ENCODE measurements around the gene CDC25A.
"Not testable (repeated sequence)": the region's sequence is repeated elsewhere in the genome, so short reads cannot be mapped to it uniquely, and the experiment has no call there.

The CDC25A gene

DNA sequence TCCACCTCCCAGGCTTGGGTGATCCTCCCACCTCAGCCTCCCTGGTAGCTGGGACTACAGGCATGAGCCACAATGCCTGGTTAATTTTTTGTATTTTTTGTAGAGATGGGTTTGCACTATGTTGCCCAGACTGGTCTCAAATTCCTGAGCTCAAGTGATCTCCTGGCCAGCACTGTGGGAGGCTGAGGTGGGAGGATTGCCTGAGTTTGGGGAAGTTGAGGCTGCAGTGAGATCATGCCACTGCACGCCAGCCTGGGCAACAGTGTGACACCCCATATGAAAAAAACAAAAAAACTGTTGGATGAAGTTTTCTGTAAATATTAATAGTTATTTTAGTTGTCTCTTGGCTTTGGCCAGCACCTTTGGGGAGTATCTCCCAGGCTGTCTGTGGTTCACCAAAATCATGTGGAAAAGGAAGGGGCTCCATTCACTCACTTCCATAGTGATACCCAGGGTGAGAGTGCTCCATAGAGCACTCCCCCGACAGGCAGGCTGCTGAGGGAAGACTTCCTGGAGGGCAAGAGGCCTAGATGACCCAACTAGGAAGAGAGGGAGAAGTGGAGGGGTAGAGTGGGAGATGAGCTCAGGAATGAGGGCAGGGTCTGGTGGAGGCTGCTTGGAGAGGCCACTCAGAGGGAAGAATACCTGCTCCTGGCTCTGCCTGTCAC lies 47.1 kb downstream of the CDC25A start:
- DNase-seq = no peak

DNA sequence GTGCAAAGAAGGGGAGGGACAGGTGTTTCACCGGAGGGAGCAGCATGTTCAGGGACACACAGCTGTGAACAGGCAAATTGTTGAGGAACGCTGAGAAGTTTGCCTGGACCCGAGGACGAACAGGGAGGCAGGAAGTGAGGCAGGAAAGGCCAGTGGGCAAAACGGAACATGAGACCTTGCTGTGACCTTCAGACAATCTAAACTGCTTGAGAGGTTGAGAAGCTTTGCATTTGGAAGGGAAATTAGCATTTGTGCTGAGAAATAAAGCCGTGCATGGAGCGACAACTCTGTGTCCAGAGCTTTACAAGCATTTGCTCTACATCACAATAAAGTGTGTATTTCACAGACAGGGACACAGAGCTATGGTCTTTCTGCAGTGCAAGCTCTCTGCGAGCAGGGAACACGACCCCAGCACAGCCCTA lies 47.9 kb downstream of the CDC25A start:
- DNase-seq = no peak

DNA sequence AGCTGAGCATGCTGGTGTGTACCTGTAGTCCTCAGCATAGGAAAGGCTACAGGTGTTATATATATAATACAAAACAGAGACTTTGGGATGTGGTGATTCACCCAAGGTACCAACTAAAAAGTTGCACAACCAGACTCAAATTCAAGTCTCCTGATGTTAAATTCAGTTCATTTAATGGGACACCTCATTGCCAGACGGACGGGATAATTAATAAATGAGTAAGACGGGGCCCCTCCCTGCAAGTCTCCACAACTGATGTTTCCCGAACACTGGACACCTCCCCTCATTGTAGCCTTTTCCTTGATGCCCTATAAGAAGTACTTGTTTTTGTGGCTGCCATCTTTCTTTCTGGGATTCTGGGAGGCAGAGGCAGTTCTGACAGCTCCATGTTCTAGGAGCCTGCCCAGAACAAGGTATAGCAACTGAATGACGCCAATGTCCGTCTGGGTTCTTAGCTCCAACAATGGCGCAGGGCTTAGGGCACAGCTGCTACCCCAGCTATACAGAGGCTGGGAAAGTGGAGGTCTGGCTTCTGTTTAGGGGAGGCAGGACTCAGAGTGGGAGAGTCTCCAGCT lies 50.7 kb downstream of the CDC25A start:
- DNase-seq = no peak

DNA sequence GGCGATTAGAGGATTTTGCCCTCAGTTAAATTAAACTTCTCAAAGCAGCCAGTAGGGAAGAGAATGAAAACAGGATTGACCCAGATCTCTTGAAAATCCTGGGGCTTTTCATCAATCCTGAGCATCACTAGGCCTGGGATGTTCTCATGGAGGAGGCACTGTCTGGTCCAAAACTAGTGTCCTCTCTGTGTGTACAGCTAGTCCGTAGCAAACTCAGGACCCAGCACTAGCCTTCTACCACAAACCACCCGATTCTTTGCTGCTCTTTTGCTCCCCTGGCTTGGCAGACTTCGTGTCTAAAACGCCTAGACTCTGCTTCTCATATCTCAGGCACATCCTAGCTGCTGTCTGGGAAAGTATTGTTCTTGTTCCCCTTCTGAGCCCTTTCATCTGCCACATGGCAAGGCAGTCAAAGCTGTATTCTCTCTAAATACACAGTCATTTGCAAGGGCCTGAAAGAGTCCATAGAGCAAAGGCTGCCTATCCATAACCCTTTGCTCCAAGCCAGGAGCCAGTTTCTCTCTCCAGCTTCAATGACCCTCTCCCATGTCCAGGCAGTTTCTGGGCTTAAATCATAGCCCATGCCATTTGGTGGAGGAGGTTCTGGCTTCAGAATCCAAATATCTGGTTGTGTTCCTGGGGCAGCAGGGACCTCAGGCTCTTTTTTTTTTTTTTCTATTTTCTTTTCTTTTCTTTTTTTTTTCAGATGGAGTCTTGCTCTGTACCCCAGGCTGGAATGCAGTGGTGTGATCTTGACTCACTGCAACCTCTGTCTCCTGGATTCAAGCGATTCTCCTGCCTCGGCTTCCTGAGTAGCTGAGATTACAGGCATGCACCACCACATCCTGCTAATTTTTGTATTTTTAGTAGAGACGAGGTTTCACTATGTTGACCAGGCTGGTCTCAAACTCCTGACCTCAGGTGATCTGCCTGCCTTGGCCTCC lies 52.4 kb downstream of the CDC25A start:
- peak in 3 of 14 donors; percentile 3 to 28 (median 6) for DNase-seq

DNA sequence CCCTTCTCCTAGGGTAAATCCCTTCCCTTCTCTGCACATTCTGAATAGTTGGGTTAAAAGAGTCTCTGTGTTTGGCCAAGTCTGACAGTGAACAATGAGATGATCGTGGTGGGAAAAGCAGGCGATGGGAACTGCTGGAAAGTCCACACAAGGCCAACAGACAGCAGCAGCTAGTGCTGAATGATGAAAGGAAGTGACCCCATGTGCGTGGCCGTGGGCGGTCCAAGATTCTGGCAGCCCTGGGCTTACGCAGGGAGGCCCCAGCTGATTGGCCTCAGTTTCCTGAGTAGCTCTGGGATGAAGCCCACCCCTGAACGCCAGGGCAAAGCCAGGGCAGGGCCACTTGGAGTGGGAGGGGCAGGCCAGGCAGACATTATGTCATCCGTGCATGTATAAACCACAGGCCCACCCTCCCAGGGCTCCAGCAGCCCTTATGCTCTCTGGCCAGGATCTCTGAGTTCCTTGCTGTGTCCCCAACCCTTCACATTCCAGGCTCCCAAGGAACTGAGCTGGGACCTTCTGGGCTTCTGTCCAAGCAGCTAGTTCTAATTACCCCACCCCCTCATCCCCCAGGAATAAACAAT lies 57.8 kb downstream of the CDC25A start:
- DNase-seq = peak in 10 of 14 donors; percentile 27 to 81 (median 44)

DNA sequence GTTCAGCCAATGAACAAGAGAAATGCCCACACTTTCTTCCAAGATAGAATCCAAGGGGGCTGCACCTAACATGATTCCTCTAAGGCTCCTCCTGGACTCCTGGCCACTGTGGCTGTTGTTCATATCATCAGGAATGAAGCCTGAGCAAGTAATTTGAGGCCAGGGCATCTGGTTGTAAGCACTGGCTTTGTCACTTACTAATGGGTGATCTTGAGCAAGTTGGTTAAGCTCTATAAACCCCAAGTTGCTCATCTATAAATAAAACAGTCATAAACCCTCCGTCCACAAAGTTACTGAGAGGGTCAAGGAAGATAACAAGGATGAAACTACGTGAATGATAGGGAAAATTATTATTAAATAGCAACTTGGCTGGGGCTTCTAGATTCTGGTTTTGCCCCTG lies 58.3 kb downstream of the CDC25A start:
- no peak for DNase-seq

DNA sequence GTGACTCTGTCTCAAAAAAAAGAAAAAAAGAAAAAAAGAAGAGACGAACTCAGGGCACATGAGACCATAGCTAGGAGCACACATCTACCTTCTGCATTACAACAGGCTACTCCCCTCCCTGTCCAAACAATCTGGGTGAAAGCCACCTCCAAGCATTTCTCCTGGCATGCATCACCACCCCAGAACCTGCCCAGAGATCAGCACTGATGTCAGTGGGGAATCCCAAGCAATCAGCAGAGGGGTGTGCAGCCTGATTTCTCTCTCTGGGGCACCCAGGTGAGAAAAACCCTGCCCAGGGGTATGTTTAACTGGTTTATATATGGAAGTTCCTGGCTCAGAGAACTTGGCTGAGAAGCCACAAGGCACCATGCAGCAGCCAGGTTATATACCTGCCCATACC lies 59.4 kb downstream of the CDC25A start:
- no peak for DNase-seq

DNA sequence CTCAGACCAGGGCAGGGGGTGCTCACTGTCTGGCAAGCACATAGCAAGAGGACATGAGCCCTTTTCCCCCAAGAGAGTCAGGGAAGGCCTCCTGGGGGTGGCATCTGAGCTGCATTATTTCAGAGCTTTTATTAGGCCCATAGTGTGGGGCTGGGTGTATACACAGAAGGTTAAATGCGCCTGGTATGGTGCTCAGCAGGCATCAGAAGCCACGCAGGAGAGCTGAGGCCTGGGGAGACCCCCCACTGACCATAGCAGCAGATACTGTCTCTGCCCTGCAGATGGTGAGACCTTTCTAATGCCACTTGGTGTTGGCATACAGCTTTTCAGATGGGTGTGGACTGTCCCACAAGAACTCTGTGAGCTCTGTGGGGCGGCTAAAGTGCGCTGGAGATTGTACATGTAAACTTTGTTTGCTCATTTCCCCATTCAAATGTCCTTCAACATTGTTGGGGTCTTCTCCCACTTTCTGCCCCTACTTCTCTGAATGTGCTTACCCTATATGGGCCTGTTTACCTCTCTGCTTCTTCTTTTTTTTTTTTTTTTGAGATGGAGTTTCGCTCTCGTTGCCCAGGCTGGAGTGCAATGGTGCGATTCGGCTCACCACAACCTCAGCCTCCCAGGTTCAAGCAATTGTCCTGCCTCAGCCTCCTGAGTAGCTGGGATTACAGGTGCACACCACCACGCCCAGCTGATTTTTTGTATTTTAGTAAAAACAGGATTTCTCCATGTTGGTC lies 62.2 kb downstream of the CDC25A start:
- no peak for DNase-seq

DNA sequence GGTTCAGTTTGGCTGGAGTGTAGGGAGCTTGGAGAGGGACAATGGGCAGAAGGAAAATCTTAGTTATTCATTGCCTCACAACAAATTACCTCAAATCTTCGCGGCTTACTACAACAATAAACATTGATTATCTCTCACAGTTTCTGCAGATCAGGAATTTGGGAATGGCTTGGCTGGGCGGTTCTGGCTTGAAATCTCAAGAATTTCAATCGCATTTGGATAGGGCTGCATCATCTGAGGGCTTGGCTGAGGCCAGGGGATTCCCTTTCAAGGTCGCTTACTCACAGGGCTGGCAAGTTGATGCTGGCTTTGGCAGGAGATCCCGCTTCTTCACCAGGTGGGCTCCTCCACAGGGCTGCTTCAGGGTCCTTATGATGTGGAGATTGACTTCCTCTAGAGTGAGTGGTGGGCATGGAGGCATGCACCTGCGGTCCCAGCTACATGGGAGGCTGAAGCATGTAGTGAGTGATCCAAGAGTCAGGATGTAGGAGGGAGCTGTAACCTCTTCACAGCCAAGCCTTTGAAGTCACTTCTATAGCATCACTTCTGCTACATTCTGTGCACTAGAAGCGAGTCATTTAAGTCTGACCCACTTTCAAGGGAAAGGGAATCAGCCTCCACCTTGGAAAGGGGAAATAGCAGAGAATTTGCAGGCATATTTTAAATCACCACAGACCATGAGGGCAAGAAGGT lies 63.1 kb downstream of the CDC25A start:
- DNase-seq = no peak

DNA sequence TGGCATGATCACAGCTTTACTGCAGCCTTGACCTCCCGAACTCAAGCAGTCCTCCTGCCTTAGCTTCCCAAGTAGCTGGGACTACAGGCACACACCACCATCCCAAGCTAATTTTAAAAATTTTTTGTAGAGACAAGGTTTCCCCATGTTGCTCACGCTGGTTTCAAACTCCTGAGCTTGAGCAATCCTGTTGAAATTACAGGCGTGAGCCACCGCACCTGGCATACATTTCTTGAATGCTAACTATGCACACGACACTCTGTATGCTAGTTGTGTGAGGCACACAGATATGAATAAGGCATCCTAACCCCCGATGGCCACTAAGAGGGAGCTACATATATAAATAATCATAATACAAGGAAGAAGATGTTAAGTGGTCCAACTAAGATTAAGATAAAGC lies 64.9 kb downstream of the CDC25A start:
- DNase-seq = no peak

DNA sequence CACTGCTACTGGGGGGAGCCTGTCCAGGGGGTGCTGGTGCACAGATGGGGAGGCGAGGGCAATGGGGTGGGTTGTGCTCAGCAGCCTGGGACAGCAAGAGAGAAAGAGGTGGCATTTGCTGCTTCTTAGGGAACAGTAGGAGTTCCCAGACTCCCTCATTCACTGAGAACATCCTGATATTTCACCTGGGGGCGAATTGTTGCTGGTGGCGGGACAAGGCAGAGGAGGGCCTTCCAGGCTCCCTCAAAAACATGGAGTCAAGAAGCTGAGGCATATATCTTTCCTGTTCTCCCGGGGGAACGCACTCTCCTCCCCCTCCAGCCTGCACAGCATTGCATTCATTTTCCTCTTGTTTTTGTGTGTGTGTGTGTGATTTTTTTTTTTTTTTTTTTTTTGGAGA lies 65.7 kb downstream of the CDC25A start:
- DNase-seq = no peak

DNA sequence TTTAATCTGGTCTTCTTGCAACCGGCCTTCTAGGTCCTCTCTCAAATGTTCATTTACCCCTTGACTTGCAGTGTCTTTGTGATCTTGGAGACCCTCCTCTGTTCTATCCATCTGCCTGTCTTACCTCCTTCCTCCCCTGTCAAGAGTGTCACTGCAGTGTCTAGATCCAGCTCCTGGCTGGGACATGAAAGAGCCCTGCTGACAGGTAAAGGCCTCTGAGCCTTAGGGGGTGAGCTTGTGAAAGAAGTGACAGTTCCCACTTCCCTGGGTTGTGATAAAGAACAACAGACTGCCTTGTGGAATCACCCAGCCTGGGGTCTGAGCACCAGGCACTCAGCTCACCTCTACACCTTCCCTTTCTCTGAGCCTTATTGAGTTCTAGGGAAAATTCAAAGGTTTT lies 68.0 kb downstream of the CDC25A start:
- no peak for DNase-seq

DNA sequence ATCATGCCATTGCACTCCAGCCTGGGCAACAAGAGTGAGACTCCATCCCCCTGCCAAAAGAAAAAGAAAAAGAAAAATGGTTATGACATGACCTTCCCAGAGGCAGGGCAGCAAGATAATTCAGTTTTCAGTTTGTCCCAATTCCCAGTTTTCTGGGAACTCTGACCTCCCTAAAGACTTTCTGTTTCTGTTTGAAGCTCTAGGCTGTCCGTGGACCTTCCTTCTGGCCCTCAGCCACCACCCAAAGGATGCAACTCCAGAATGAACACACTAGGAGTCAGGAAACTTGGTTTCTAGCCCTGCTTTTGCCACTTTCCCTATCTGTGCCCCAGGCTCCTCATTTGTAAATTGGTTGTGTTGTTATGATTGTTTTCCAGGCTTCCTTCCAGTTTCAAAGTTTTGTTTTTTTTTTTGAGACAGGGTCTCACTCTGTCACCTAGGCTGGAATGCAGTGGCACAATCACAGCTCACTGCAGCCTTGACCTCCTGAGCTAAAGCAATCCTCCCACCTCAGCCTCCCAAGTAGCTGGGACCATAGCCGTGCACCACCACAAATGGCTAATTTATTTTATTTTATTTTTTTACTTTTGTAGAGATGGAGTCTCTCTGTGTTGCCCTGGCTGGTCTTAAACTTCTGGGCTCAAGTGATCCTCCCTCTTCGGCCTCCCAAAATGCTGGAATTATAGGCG lies 68.6 kb downstream of the CDC25A start:
- no peak for DNase-seq

DNA sequence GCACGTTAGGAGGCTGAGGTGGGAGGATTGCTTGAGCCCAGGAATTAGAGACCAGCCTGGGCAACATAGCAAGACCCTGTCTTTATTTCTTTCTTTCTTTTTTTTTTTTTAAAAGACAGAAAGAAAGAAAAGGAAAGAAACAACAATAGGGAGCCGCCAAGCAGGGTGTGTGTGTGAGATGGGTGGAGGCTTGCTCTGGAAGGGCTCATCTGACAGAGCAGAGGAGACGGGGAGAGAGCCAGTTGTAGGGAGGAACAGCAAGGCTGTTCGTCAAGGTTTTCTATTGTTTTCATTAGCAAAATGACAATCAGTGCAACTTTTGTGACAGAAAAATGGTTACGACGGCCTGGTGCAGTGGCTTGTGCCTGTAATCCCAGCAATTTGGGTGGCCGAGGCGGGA lies 69.3 kb downstream of the CDC25A start:
- DNase-seq = no peak

DNA sequence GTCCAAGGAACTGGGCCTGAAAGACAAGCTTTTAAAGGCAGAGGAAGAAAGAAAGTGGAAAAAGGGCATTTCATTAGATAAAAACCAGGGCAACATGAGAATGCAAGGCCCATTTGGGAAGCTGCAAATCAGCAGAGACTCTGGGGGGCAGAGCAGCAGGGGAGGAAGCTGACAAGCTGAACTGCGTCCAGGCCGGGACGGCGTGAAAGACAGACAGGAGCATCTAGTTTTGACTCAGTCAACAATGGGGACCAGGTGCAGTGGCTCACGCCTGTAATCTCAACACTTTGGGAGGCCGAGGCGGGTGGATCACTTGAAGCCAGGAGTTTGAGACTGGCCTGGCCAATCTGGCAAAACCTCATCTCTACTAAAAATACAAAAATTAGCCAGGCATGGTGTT lies 69.9 kb downstream of the CDC25A start:
- no peak for DNase-seq

DNA sequence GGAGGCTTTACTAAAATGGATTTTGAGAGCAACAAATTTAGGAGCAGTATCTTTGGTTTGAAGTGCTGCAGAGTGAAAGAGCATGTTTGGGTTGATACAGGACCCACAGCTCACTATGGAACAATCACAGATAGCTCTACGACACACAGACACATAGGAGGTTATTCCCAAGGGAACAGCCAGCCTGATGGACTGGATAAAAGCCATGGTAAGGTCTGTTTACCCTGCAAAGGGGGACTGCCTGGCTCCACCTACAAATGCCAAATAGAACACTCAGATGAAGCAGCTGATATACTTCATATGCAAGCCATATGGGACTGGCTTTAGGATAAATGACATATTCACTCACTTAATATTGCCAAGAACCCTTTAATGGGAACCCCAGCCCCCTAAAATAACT lies 75.4 kb downstream of the CDC25A start:
- no peak for DNase-seq

DNA sequence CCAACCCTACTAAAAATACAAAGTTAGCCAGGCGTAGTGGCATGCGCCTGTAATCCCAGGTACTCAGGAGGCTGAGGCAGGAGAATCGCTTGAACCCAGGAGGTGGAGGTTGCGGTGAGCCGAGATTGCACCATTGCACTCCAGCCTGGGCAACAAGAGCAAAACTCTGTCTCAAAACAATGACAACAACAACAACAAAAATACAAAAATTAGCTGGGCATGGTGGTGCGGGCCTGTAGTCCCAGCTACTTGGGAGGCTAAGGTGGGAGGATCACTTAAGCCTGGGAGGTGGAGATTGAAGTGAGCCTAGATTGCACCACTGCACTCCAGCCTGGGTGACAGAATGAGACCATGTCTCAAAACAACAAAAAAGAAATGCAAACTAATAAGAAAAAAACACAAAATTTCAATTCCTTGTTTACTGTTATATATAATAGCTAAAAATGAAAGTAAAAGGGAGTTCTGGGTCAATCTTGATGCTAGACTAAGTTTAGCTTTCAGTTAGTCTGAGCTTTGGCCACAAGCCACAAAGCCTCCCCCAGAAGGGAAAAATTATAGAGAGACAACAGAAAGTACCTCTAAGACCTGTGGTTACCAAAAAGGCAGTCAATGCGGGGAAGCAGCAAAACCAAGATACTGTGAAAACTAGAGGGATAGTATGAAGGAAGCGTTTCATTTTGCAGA lies 76.0 kb downstream of the CDC25A start:
- not testable (repeated sequence) for DNase-seq

DNA sequence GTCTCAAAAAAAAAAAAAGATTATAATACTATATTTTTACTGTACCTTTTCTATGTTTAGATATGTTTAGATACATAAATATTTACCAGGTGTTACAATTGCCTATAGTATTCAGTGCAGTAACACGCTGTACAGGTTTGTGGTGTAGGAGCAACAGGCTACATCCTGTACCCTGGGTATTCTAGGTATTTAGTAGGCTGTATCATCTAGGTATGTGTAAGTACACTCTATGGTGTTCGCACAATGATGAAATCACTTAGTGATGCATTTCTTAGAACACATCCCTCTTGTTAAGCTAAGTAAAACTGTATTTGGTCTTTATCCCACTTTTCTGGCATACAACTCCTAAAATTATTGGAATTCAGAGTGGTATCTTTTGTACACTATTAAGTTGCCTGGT lies 77.8 kb downstream of the CDC25A start:
- DNase-seq = no peak

DNA sequence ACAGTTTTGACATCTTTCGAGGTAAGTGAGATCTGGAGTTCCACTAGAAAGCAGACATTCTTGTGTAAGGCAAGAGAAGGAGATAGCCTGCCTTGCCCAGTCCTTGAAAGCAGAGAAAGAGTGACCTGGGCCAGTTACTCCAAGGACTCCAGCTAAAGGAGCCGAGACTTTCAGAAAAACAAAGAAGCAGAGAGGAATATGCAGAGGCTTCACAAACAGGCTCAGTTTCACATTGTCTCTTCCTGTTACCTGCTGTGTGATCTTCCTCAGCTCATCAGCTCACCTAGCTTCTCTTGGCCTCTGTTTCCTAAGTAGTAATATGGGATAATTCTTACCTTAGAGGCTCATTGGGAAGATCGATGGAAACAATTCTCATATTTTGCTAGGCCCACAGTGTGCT lies 81.0 kb downstream of the CDC25A start:
- no peak for DNase-seq

Measured in C1 segment of cervical spinal cord (tissue), 14 donors.